Measurements from ENCODE around the gene PTER.

PTER gene

DNA sequence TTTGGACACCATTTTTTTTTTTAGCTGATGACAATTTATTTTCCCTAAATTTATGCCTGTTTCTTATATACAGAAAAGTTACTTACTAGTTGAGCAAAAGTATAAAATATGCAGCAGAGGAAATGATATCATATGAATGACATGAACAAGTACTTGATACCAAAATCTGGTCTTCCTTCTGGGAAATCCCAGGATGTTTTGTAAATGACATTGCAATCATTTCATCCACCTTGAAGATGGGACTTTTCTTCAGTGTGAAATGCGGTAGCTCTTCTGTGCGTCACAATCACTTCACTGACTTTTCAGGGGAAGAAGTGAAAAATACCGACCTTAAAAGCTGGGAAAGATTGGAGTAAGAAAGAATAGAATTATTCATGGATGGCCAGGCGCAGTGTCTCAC is 61.1 kb downstream of the PTER start:
- H3K9ac ChIP-seq: no peak overlapping the region
- no peak overlapping the region for H3K4me2 ChIP-seq
- H3K27ac ChIP-seq: no peak overlapping the region
- no peaks in the 10 kb centered on the region for H3K9me3 ChIP-seq
- no peaks in the 10 kb centered on the region for H3K4me1 ChIP-seq
- no peaks in the 10 kb centered on the region for H3K27me3 ChIP-seq
- TF ChIP-seq Cebpa-rat (IDR thresholded peaks at IDR 0.05): no peak
- H3K4me3 ChIP-seq: no peak overlapping the region
- peaks cover 13% of the 10 kb centered on the region; the same call in 1 of the 2 replicates for H4K20me1 ChIP-seq
- H3K36me3 ChIP-seq: peaks cover 45% of the 10 kb centered on the region

DNA sequence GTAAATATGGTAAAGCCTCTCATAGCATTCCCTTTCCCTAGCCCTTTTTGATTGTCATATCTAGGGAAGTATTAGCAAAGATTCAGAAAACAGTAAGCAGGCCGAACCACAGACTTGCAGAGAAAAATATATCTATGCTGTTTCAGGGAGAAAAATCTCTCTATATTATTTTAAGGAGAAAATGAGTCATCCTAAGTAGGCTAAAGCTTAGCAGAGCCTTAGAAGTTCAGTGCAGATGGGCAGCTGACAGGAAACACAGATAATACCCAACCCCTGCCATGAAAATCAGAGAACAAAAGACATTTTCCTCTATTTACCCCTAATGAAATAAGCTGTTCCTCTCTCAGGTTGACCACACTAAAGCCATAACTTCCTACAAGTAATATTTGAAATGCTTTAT is 68.4 kb downstream of the PTER start:
- Histone ChIP-seq H3K4me2 (no peak overlapping the region), H3K4me1 (no peaks in the 10 kb centered on the region), H3K9me3 (no peaks in the 10 kb centered on the region), H3K27ac (no peak overlapping the region), H3K36me3 (peaks cover 55% of the 10 kb centered on the region), H3K27me3 (no peaks in the 10 kb centered on the region), H3K4me3 (no peak overlapping the region), H4K20me1 (peaks cover 2% of the 10 kb centered on the region; the same call in 1 of the 2 replicates), H3K9ac (no peak overlapping the region)
- TF ChIP-seq Cebpa-rat (IDR thresholded peaks at IDR 0.05): no peak

GRCh38 chr10:16509996-16510395 is 73.2 kb downstream of the PTER start:
- no peak overlapping the region for H3K4me3 ChIP-seq
- no peaks in the 10 kb centered on the region for H3K9me3 ChIP-seq
- no peaks in the 10 kb centered on the region for H3K27me3 ChIP-seq
- no peak overlapping the region for H3K9ac ChIP-seq
- H3K4me1 ChIP-seq: no peaks in the 10 kb centered on the region
- no peak overlapping the region for H3K4me2 ChIP-seq
- no peak for TF ChIP-seq Cebpa-rat (IDR thresholded peaks at IDR 0.05)
- H4K20me1 ChIP-seq: peaks cover 9% of the 10 kb centered on the region; the same call in 1 of the 2 replicates
- no peak overlapping the region for H3K27ac ChIP-seq
- peaks cover 49% of the 10 kb centered on the region for H3K36me3 ChIP-seq

GRCh38 chr10:16510843-16511242 is 74.0 kb downstream of the PTER start:
- H3K4me1 ChIP-seq: no peaks in the 10 kb centered on the region
- no peaks in the 10 kb centered on the region for H3K9me3 ChIP-seq
- H3K9ac ChIP-seq: no peak overlapping the region
- TF ChIP-seq Cebpa-rat (IDR thresholded peaks at IDR 0.05): no peak
- peaks cover 9% of the 10 kb centered on the region for H4K20me1 ChIP-seq
- no peak overlapping the region for H3K4me2 ChIP-seq
- H3K27ac ChIP-seq: no peak overlapping the region
- no peak overlapping the region for H3K4me3 ChIP-seq
- no peaks in the 10 kb centered on the region for H3K27me3 ChIP-seq
- H3K36me3 ChIP-seq: peaks cover 41% of the 10 kb centered on the region

GRCh38 chr10:16518822-16519221 is 82.0 kb downstream of the PTER start:
- TF ChIP-seq Cebpa-rat (IDR thresholded peaks at IDR 0.05): no peak
- H3K4me3 ChIP-seq: no peak overlapping the region
- no peak overlapping the region for H3K9ac ChIP-seq
- H4K20me1 ChIP-seq: peaks cover 48% of the 10 kb centered on the region
- peaks cover 15% of the 10 kb centered on the region for H3K9me3 ChIP-seq
- H3K27ac ChIP-seq: no peak overlapping the region
- peaks cover 7% of the 10 kb centered on the region for H3K36me3 ChIP-seq
- H3K27me3 ChIP-seq: peaks cover 44% of the 10 kb centered on the region
- no peak overlapping the region for H3K4me2 ChIP-seq
- H3K4me1 ChIP-seq: peaks cover 7% of the 10 kb centered on the region

DNA sequence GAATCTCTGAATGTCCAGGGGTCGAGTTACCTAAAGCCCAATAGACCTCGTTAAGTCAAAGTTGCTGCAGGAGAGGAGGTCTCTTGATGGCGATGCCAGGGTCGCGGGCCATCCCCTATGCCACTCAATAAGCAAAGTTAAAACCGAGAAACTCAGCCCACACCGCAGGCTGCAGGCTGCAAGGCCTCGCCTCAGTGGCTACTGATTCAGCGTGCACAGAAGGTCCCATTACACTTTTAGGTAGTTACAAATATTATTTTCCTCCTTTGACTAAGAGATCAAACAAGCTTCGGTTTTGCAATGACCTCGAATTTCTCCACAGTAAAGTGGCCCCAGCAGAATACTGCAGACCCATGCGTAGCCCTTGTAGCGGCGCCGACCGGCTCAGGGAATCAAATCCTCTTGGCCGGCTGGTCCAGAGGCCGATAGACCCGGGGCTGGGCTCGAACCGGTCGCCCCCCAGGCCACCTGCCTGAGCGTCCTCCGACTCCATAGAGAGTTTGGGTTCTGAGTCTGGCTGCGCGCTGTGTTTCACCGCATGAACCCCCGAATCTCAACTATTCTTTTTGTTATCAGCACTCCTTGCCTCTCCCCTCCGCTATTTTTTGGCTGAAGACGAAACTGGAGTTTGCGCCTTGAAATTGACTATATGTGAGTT is 82.6 kb downstream of the PTER start:
- Histone ChIP-seq H3K9ac (no peak overlapping the region), H3K4me3 (no peak overlapping the region), H4K20me1 (peaks cover 48% of the 10 kb centered on the region), H3K9me3 (peaks cover 15% of the 10 kb centered on the region), H3K27me3 (peaks cover 44% of the 10 kb centered on the region), H3K4me1 (peaks cover 7% of the 10 kb centered on the region), H3K4me2 (no peak overlapping the region), H3K27ac (no peak overlapping the region), H3K36me3 (peaks cover 7% of the 10 kb centered on the region)
- no peak for TF ChIP-seq Cebpa-rat (IDR thresholded peaks at IDR 0.05)

DNA sequence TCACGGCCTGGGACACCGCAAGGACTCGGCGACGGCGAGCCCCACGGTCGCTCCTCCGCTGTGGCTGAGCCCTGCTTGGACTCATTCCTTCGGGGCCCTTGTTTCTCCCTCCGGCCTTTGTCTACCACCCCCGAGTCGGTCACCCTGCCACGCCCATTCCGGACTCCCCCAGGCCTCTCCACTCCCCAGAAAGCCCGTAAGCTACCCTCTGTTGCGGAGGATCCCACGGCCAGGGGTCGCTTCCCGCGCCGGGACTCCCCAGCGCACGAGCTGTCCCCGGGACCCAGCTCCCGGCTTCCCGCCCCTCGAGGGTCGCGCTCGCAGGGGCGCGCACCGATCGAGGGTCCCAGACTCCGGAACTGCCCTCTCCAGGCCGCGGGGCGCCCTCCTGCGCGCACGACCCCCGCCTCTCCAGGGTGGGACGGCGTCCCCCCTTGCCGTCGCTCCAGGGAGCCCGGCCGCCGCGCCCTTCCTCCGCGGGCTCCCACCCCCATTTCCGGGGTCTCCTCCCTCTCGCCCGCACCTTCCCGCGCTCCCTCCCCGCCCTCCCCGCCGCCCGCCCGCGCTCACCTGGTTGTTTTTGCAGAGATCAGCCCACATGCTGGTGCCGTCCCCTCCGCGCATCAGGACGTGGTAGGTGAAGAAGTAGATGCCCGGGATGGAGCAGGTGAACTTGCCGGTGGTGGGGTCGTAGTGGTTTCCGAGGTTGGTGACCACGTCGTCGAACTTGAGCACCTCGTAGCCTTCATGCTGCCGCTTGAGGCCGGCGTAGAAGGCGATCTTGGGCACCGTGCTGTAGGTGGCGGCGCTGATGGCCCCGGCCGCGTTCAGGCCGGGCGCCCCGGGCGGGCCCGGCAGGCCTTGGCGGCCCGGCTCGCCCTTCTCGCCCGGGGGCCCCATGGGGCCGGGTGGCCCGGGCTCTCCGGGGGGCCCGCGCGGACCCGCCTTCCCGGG is 83.4 kb downstream of the PTER start:
- Histone ChIP-seq H3K36me3 (peaks cover 7% of the 10 kb centered on the region), H3K27me3 (peaks cover 44% of the 10 kb centered on the region), H3K9ac (no peak overlapping the region), H3K27ac (no peak overlapping the region), H3K4me1 (peaks cover 7% of the 10 kb centered on the region), H3K4me2 (peak overlapping the region; percentile 94), H3K4me3 (peak overlapping the region; percentile 67), H3K9me3 (peaks cover 15% of the 10 kb centered on the region), H4K20me1 (peaks cover 48% of the 10 kb centered on the region)
- TF ChIP-seq Cebpa-rat (IDR thresholded peaks at IDR 0.05): no peak

- H3K4me2 ChIP-seq: peak overlapping the region; percentile 94
- peaks cover 7% of the 10 kb centered on the region for H3K36me3 ChIP-seq
- peaks cover 44% of the 10 kb centered on the region for H3K27me3 ChIP-seq
- peak overlapping the region; percentile 48; the same call in 1 of the 2 replicates for H3K9ac ChIP-seq
- H3K27ac ChIP-seq: no peak overlapping the region
- H3K9me3 ChIP-seq: peaks cover 15% of the 10 kb centered on the region
- no peak for TF ChIP-seq Cebpa-rat (IDR thresholded peaks at IDR 0.05)
- H3K4me3 ChIP-seq: peak overlapping the region; percentile 67
- H4K20me1 ChIP-seq: peaks cover 48% of the 10 kb centered on the region
- H3K4me1 ChIP-seq: peaks cover 7% of the 10 kb centered on the region
Measured at GRCh38 chr10:16520900-16521299, 84.1 kb downstream of the PTER start.

DNA sequence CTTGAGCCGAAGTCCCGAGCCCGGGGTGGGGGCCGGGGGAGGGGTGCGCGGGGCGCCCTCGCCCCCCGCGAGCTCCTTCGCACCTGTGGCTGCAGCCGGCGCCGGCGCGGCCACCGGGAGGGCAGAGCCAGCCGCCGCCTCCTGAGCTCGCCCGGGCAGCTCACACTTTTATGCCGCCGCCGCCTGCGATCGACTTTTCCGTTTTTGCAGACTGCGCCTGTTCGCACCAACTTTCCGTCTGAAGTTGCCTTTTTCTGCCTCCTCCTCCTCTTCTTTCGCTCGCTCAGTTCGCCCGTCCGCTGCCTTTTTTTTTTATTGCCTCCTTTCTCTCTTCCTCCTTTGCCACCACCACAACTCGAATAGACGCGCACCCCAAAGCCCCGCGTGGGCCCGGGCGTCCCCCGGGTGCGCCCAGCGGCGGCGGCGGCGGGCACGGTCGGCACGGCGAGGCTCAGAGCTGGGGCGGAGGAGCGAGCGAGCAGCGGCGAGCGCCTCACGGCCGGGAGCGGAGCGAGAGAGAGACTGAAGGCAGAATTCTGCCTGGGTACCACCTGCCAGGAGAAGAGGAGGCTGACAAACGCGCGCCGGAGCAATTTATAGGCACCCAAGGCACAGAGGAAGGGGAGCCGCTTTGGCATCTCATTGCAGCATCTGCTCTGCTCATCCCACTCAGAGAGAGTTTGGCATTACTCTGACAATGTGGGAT is 84.7 kb downstream of the PTER start, which contains the start of gene C1QL3:
Gene C1QL3 (minus strand): TSS at position 569 of the 706 bp plus-strand sequence. CDS start 814 bp downstream, outside the sequence.
- no peak for TF ChIP-seq Cebpa-rat (IDR thresholded peaks at IDR 0.05)
- Histone ChIP-seq H3K4me3 (peak within 1 kb of the TSS; percentile 67), H3K4me2 (peak within 1 kb of the TSS; percentile 94), H3K9ac (peak within 1 kb of the TSS; percentile 48; the same call in 1 of the 2 replicates), H3K9me3 (peaks cover 15% of the 10 kb centered on the region), H3K27me3 (peaks cover 44% of the 10 kb centered on the region), H3K4me1 (peaks cover 7% of the 10 kb centered on the region), H3K36me3 (peaks cover 7% of the 10 kb centered on the region), H3K27ac (no peak within 1 kb of the TSS), H4K20me1 (peaks cover 44% of the 10 kb centered on the region)

All from BLaER1 (cell line).